ENCODE measurements around the gene MAOA.
"Not testable (repeated sequence)": the region's sequence is repeated elsewhere in the genome, so short reads cannot be mapped to it uniquely, and the experiment has no call there.

The MAOA gene

DNA sequence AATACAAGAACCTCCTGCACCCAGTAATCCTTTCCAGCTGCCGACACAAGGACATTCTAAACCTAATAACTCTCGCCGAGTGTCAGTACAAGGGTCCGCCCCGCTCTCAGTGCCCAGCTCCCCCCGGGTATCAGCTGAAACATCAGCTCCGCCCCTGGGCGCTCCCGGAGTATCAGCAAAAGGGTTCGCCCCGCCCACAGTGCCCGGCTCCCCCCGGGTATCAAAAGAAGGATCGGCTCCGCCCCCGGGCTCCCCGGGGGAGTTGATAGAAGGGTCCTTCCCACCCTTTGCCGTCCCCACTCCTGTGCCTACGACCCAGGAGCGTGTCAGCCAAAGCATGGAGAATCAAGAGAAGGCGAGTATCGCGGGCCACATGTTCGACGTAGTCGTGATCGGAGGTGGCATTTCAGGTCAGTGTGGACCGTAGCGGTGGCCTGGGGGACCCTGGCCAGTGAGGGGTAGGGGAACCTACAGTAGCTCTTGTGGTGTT is at the start of gene MAOA:
Gene MAOA (plus strand): TSS at position 295 of the 490 bp plus-strand sequence. CDS start 43 bp downstream, at position 338.
- peak; percentile 50 for DNase-seq

DNA sequence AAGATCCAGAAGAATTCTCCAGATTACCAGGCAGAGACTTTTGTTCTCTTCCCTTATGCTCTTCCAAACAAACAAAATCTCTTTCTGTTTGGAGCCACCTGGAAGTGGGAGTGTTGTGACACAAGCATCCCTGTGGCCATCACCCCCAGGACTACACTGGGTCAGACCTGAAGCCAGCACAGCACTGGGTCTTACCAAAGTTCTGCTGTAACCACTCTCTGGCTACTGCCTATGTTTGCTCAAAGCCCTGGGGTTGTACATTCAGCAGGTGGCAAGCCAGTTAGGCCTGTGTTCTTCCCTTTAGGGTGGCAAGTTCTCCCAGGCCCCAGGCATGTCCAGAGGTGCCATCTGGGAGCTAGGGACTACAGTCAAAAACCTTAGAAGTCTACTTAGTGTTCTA is 43.7 kb upstream of the MAOA start:
- DNase-seq = no peak

GRCh38 chrX:43615660-43616059 is 40.4 kb upstream of the MAOA start:
- DNase-seq = no peak

- no peak for DNase-seq
These were observed 37.5 kb upstream of the MAOA start for GRCh38 chrX:43618366-43619205.

- DNase-seq = not testable (repeated sequence)
These were observed 36.2 kb upstream of the MAOA start for GRCh38 chrX:43619861-43620260.

- DNase-seq = no peak
These were observed 29.0 kb upstream of the MAOA start for GRCh38 chrX:43627147-43627546.

GRCh38 chrX:43627669-43628068 is 28.4 kb upstream of the MAOA start:
- no peak for DNase-seq

DNA sequence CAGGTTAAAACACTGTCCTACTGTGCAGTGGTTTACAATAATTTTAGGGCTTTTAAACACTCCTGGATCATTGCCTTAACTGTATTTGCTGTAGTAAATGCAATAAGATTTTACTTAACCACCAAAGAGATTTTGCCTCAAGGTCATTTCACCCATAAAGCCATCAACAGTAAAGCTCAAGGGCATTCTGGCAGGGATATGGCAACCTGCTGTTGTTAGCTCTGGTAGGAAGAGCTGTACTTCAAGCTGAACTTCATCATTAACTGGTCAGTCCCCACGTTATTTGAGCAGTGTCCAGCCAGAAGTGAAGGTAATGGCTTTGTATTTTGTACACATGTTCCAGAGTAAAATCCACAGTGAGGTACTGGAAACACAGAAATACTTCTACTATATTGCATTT is 26.9 kb upstream of the MAOA start:
- DNase-seq = no peak

GRCh38 chrX:43631841-43632240 is 24.3 kb upstream of the MAOA start:
- no peak for DNase-seq

GRCh38 chrX:43633081-43633480 is 23.0 kb upstream of the MAOA start:
- no peak for DNase-seq

GRCh38 chrX:43633757-43634156 is 22.3 kb upstream of the MAOA start:
- no peak for DNase-seq

DNA sequence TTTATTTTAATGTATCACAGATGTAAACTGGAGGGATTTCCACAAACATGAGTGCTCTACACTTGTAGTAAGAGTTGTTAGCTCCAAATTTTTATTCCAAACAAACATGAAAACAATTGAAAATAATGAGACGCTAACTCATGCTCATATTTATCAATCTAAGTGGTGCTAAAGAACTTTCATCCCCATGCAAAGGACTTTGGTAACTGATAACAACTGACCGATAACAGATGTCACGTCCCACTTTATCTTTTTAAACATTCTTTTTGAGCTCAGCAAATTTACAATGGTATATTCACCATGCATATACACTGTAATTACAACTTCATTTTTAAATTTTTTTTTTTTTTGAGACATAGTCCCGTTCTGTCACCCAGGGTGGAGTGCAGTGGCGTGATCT is 15.6 kb upstream of the MAOA start:
- no peak for DNase-seq

- DNase-seq = no peak
These were observed 14.4 kb upstream of the MAOA start for GRCh38 chrX:43641691-43642090.

DNA sequence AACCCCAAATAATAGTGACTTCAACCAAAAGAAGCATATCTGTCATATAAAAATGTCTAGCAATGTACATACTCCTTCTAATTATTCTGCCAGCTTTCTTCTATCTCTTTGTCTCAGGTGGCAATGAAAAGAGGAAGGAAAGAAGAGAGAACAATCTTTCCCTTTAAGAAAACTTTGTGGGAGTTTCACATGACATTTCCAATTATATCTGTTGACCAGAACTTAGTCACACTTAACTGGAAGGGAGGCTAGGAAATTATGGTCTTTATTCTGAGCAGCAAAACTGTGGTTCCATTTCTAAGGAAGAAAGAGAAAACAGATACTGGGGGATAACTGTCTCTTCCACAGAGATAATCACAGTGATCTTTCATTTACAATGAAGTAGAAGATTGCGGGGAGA is 12.9 kb upstream of the MAOA start:
- no peak for DNase-seq

DNA sequence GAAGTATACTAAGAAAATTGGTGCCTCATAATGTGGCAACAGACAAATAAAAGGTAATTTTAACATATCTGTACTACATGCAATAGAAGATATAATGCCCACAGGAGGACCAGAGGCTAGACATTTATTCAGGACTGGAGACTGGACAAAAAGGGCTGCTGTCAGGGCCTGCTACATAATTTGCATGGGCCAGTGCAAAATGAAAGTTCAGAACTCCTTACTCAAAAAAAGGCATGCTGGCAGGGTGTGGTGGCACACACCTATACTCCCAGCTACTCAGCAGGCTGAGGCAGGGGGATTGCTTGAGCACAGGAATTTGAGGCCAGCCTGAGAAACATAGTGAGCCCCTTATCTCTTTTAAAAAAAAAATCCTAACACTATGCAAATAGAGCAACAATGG is 12.4 kb upstream of the MAOA start:
- no peak for DNase-seq

DNA sequence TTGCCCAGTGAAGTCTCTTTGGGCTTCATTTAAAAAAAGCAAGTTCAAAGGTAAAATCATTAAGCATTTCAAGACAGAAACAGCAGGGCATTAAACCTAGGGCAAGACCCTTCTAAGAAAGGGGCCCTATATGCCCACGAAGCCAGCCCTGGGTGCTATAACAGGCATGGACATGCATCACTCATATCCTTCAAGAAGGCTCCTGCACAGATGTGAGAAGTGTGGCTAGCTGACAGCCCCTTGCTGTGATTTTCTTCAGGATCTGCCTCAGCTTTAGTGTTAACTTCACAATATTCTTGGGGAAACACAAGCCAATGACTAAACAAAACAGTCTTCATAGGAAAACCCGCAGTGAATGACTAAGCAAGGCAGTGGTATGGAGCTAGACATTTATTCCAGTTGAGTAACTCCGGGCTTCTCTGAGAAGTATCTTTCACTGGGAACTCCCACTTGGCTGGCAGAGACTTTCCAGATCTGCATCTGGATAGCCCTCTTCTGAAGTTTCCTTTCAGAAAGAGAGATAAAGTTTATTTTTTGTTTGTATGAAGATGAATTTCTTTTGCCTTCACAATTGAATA is 11.9 kb upstream of the MAOA start:
- DNase-seq = no peak

GRCh38 chrX:43646800-43647199 is 9.3 kb upstream of the MAOA start:
- DNase-seq = no peak

- peak; percentile 85 for DNase-seq
These were observed 1.5 kb upstream of the MAOA start for GRCh38 chrX:43654431-43655150.

DNA sequence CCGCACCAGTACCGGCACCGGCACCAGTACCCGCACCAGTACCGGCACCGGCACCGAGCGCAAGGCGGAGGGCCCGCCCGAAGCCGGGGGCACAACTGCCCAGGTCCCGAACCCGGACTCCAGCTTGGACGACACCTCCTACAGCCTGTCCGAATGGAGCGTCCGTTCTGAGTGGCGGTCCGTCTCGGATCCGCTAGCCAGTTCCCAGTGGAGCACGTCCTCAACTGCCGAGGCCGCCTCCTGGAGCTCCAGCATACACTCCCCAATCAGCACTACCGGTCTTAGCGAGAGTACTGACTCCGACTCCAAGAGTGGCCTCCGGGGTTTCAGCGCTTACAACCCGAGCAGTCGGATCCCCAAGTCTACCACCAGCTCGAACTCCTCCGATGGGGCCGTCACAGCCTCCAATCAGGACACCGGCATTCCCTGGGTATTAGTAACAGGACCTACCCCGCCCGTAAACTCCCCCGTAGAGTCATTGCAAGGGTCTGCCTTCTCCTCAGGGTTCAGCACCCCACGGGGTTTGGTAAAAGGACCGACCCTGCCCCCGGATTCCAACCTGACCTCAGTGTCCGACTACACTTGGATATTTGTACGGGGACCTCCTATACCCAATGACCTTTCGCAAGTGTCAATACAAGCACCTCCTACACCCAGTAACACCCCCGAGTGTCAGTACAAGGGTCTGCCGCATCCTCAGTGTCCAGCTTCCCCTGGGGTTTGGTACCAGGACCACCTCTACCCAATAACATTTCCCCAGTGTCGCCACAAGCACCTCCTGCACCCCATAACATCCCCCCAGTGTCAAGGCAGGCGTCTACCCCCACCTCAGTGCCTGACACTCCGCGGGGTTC is 721 bp upstream of the MAOA start:
- DNase-seq = peak; percentile 40

- no peak for DNase-seq
These were observed 1.6 kb downstream of the MAOA start for GRCh38 chrX:43657671-43658070.

DNA sequence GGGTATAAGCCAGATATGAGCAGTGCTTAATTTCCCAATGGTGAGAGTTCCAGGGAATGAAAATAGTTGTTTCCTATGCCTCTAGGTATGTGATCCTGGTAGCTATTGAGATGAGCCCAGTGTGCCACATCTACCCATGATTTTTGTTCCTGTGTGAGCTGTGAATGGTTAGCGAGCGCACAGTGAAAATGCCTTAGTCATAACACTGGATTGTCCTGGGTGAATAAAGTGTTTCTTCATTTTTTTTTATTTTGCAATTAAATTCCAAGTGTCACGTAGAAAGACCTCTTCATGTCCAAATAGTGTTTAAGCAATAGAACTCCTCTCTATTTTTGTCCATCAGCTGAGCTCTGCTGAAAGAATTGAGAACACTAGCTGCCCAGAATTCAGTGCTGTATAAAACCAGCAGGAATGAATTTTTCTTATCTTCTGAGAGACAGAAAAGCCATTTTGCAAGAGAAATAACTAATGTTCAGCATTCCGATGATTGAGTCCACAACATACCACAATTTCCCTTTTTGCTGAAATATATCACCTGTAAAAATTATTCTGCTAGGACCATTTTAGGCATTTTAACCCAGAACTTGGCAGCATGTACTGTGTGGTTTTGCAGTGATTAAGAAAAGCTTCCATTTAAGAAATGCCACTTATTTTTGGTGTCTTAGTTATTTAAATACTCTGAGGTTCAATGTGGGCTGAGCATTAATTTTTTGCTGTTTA is 5.6 kb downstream of the MAOA start:
- no peak for DNase-seq

GRCh38 chrX:43663173-43663572 is 7.1 kb downstream of the MAOA start:
- DNase-seq = no peak
